HG02973 (cell line): Measurements from ENCODE around the gene PRPF19.

Experiments
- ATAC-seq: cut with Tn5 transposase; IDR thresholded peaks from one replicate; pipeline ENCODE4 v1.9.1; 2021; ENCODE audit warnings: moderate library complexity; ENCODE audit not compliant: unreplicated experiment

The PRPF19 gene

DNA sequence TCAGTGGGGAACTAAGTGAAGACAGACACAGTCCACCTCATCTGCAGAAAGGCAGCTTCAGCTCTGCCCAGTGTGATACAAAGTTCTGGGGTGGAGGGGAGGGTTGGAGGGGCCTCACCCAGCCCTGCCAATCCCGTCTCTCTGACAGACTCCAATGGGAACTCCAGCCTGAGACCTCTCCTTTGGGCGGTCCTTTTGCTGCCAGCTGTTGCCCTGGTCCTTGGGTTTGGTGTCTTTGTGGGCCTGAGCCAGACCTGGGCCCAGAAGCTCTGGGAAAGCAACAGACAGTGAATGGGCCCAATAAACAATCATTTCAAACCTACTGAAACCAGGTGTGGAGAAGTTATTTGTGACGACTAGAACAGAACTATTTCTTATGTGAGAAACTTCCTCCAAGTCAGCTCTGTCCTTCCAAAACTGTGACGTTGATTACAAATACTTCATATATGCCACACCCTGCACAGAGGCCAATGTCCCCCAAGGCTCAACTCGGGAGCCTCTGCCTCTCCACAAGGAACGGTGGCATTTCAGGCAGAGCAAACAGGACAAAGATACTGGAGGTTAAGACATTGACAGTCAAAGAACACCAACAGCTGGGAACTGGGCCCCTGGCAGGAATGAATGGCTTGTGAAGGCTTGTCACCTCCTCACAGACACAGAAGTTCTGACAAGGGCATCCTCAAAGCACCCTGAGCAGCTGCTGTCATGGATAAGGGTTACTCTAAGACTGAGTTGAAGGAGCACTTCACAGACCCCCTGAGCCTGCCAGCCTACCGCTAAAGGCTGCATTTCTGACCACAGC is 30.8 kb downstream of the PRPF19 start:
- ATAC-seq, result no peak

DNA sequence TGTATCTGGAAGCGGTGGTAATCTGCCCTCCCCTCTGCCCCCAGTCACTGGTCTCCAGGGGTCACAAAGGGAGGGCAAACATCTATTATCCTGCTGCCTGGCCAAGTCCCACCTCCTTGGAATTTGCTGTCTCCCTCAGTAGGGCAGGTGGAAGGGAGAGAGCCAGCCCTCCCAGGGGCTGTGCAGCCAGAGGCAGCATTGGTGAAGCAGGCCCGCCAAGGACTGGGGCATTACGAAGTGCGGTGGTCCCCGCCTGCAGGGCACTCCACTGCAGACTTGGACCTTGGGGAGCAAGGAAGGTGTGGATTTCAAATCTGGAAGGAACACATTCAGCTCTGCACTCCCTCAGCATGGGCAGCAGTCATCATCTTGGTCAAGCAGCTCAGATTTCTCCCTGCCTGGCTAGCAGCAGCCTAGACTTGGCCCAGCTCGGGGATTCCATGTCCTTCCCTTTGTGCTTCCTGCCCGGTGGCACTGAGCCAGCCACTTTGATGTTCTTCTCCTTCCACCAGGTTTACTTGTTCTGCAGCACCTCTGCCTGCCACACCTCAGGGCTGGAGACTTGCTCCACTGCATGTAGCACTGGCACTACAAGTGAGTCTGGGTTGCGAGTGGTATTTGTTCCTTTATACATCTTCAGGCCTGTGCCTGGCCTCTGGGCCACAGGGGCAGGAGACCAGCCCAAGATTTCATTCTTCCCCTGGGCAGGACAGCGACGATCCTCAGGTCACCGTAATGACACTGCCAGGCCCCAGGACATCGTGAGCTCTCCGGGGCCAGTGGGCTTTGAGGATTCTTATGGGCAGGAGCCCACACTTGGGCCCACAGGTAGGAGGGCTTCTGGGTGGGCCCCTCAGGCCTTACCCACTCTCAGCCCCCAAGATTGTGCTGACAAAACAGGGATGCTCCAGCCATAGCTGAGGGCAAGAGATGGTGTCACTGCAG is 31.7 kb downstream of the PRPF19 start:
- ATAC-seq, result no peak

DNA sequence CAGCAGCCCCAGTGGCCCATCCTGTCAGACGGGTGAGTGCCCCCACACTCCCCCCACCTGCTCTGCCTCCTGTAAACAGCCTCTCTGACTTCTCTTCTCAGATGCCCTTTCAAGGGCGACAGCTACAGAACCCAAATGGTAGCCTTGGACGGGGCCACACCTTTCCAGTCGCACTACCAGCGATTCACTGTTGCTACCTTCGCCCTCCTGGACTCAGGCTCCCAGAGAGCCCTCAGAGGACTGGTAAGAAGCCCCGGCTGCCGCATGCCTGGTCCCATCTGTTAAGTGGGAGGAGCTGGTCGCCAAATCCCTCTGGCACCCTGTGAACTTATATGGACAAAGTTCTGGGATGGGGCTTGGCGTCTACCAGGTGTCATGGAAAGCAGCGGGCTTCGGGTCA is 32.9 kb downstream of the PRPF19 start:
- no peak for ATAC-seq

DNA sequence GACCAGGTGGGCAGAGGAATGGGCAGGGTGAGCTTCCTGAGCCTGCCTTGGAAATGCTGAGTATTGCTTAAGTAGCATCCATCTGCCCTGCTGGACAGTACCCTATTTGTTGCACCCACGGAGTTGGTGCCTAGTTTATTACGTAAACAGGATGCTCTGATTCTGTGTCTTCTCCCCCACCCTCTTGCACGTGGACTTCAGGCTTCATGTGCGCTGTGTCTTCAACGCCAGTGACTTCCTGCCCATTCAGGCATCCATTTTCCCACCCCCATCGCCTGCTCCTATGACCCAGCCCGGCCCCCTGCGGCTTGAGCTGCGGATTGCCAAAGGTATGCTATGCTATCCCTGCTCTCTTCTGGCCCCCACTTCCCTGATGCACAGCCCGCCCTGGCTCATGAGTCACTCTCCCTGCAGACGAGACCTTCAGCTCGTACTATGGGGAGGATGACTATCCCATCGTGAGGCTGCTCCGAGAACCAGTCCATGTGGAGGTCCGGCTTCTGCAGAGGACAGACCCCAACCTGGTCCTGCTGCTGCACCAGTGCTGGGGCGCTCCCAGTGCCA is 33.3 kb downstream of the PRPF19 start:
- ATAC-seq, result no peak

DNA sequence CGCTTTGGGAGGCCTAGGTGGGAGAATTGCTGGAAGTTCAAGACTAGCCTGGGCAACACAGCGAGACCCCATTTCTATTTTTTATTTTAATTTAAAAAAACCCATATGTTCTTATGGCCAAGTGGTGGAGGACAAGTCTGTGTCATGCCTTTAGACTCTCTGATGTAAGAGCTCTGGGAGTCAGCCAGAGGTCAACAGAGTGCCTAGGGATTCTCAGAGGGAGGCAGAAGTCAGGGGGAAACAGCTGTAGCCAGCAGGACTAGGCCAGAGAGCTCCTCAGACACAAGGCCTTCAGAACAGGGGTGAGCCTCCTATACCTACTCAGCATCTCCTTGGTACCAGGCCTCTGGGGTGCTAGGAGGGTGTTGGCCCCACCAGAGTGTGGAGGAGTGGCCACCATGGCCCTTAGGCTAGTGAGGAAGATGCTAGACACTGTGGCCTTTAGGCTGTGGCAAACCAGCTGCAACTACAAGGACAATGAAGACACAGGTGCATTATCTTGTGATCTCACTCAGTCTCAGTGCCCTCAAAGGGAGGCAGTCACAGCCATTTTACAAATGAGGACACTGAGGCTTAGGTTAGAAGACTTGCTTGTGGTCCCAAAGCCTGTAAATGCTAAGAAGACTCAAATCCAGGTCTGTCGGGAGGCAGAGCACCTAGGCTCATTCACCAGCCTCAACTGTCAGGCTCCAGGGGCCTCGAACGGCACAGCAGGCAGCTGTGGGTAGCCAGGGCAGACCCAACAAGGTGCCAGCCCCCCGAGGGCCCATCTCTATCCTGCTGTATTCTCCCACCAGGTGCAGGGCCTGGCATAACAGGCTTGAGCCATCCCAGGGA is 34.0 kb downstream of the PRPF19 start:
- ATAC-seq, result no peak

DNA sequence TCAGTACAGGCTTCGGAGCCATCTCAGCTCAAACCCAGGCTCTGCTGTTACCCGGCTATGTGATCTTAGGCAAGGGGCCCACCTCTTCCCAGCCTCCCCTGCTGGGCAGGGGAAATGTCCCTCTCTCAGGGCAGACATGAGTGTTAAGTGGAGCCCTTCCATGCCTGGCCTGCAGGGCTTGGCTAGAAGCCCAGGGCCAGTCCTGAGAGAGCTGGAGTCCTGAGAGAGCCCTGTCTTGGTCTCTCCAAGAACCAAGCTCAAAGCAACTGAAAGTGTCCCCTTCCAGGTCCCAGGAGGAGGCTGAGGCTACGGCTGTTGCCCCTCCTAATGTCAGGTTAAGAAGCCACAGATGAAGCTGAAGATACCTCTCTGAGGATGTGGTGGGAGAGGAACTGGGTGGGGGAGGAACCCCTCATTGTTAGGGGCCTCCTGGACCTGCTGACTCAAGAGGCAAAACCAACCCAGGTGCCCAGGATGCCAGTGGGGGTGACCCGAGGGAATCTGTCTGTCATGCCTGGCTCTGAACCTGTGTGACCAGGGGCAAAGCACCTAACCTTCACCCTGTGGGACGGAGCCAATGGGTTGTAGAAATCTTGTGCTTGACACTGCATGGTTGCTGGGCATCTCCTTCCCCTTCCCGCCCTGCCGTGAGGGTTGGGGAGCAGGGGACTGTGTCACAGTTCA is 34.9 kb downstream of the PRPF19 start:
- ATAC-seq, result no peak

DNA sequence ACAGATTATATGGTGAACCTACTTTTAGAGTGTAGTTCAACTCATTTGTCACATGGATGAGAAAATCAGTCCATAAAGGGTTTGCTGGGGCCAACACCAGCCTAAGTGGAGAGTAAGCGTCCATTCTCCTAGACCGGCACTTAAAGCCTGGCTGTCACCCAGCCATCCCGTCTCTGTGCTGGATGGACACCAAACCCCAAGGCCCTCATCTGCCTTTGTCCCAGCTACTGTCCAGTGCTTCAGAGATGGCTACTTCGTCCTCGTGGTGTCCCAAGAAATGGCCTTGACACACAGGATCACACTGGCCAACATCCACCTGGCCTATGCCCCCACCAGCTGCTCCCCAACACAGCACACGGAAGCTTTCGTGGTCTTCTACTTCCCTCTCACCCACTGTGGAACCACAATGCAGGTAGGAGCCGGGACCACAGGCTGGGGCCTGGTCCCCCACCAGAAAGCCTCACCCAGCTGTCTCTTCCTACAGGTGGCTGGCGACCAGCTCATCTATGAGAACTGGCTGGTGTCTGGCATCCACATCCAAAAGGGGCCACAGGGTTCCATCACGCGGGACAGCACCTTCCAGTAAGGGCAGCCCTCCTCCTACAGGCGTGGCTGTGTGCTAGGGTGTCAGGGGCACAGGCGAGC is 35.5 kb downstream of the PRPF19 start:
- ATAC-seq, result no peak

DNA sequence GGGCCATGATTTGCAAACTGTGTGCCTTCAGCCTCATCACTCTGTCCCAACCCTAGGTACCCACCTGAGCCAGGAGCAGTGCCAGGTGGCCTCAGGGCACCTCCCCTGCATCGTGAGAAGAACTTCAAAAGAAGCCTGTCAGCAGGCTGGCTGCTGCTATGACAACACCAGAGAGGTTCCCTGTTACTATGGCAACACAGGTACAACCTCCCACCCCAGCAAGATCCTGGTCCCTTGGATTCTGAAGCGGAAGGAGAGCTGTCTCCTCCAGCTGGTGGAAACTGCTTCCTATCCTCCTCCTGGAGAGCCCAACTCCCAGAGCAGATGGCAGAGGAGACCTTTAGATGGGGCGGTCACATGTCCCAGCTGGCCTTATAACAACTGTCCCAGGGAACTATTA is 36.1 kb downstream of the PRPF19 start:
- ATAC-seq, result no peak

DNA sequence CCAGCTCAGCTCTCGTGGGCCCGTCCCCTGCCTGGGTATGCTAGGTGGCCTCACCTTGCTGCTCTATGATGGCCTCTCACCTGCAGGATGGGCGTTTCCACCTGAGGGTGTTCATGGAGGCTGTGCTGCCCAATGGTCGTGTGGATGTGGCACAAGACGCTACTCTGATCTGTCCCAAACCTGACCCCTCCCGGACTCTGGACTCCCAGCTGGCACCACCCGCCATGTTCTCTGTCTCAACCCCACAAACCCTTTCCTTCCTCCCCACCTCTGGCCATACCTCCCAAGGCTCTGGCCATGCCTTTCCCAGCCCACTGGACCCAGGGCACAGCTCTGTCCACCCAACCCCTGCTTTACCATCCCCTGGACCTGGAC is 36.9 kb downstream of the PRPF19 start:
- no peak for ATAC-seq

DNA sequence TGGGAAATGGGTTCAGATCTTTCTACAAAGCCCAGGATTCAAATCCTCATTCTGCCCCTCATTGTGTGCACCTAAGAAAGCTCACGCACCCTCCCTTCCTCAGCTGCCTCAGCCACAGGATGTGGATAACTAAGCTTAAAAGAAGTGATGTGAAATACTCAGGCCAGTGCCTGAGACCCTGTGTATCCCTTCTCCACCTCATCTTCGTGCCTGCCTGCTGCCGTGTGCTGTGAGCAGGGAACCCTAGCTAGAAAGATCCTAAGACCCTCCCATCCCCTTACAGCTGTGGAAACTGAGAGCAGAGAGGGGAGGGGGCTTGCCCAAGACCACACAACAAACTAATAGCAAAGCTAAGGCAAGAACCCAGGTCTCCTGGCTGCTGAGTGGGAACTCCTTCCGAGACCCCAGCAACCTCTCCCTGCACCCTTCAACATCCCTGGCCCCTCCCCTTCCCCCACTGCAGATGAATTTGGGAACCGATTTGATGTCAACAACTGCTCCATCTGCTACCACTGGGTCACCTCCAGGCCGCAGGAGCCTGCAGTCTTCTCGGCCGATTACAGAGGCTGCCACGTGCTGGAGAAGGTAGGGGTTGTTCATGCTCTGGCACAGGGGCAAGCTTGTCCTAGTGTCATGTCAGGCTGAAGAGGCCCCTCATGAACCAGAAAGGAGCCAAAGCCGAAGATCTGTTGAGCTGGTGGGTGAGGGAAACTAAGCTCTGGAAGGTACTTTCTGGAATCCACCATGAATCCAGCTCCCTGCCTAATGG is 37.5 kb downstream of the PRPF19 start:
- ATAC-seq, result no peak

DNA sequence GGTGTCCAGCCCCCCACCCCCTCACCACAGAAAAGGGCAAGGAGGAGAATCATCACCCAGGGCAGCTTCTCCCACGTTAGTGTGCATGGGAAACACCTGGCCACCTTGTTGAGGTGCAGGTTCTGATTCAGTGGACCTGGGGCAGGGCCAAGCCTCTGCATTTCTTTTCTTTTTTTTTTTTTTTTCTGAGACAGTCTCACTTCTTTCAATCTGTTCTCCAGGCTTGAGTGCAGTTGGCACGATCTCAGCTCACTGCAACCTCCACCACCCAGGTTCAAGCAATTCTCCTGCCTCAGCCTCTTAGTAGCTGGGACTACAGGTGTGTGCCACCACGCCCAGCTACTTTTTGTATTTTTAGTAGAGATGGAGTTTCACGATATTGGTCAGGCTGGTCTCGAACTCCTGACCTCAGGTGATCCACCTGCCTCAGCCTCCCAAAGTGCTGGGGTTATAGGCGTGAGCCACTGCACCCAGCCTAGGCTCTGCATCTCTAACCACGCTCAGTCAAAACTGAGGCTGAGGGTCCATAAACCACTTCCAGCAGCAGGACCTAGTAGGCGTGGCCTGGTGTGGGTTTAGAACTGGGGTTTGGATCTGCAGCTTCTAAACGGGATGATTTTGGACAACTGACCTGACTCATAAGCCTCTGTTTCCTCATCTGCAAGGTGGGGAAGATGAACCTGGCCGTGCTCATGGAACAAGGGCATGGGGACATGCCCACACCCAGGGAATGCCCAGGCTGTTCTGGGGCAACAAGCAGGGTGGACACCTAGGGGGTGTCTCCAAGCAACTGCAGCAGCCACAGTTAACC is 38.3 kb downstream of the PRPF19 start:
- no peak for ATAC-seq

DNA sequence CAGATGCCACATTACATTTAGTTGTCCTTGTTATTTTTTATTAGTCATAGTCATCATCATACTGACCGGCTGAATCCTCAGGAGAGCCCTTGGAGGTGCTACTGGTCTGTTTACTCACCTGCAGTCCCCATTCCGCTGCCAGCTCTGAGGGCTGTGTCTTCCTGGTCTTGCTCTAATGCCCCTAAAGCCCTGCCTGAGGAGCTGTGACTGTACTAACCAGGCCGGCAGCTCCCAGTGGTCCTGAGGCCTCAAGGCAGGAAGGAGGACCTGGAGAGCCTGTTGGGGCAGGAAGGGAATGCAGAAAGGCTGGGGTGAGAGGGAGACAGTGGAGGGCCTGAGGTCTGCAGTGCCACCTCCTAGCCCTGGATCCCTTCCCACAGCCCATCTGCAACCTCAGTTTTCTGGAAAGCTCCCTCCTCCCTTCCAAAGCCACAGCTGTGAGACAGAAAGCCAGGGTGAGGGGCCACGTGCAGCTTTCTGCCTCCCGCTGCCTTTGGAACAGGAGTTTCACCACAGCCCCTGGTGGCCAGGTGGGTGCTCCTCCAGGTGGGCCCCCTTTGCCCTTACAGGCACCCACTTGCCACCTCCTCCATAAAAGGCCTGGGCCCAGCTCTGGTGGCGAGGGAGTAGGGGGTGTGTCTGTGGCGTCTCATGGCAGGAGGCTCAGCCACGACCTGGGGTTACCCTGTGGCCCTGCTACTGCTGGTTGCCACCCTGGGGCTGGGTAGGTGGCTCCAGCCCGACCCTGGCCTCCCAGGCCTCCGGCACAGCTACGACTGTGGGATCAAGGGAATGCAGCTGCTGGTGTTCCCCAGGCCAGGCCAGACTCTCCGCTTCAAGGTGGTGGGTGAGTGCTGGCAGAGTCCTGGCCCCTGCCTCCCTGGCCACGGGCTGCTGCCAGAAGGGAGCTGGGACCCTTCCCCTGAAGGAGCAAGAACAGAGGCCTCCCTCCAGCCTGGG is 39.2 kb downstream of the PRPF19 start, which contains the start of gene ZP1:
Gene ZP1, plus strand, starts transcription at position 632 of the 960 bp plus-strand sequence. Its CDS starts 20 bp downstream, at position 652.
- no peak for ATAC-seq

DNA sequence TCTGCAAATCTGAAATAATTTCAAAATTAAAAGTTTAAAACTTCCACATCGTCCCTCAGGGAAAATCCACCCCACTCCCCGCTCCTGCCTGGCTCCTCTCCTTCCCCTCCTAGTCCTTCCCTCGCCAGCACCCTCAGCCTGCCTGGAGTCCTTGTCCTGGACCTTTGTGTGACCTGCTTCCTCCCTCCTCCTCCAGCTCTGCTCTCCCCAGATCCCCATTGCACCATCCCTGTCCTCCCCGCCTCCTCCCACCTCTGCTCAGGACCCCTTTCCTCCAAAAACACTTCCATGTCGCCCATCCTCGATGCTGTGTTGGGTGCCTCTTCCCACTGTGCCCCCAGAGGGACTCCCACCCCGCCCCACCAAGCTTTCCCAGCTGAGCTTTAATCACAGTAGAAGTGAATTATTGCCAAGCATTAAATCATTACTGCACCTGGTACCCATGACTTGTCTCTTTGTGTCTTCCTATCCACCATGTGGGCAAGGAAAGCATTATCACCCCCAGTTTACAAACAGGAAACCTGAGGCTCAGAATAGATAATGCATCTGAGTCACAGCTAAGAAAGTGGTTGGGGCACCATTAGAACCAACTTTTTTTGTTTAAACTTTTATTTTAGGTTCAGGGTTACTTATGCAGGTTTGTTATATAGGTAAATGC is 41.4 kb downstream of the PRPF19 start:
- no peak for ATAC-seq

DNA sequence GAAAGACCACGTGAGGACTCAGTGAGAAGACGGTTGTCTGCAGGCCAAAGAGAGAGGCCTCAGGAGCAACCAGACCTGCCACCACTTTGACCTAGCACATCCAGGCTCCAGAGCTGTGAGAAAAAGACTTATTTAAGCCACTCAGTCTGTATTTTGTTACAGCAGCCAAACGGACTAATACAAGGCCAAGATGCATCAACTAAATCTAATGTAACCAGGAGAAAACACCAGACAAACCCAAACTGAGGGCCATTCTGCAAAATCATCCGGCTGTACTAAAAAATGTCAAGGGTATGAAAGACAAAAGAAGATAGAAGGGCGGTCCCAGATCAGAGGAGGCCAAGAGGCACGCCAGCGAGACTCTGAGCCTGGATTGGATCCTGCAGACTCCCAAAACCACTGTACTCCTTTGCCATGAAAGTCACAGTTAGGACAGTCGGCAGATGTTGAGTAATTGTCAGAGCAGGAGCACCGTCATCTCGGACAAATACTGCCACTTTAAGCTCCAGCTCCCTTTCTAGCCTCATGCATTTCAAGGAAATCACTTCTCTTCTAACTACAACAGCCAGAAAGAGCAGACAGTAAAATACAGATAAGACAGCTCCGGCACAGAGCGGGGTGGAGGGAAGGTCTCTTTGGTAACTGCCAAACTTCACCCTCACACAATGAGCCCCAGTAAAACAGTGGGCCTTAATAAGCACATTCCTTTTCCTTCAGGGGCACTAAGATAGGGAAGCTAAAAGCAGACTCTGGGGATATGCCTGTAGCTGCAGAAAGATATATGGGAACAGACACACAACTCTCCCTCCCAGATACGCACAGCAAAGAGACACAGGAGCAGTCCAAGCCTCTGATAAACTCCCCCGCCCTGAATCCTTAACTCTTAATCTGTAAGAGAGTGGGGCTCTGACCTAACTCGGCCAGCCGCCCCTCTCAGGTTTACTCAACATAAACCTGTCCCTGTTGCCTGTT is 42.5 kb downstream of the PRPF19 start:
- ATAC-seq, result no peak

DNA sequence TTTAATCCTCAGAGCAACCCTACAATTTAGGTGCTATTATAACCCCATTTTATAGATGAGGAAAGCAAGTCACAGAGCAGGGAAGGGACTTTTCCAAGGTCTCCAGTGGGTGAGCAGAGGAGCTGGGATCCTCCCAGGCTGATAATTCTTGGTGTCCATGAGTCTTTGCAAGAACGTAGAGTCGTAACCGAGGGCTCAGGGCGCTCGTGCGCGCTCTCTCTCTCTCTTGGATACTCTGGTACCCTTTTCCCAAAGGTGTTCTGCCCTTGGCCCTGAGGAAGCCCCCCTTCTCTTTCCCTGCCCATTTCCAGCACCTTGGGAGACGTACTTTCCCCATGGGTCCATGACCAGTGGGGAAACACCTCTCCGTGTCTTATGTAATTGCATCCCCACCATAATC is 44.2 kb downstream of the PRPF19 start:
- no peak for ATAC-seq
